CD4-positive, alpha-beta T cell treated with Interleukin-17A for 1 hour (primary cell): Measurements from ENCODE around the gene GK.
"Not testable (repeated sequence)": the region's sequence is repeated elsewhere in the genome, so short reads cannot be mapped to it uniquely, and the experiment has no call there.

Experiments
- DNase-seq: peaks from one replicate; pipeline ENCODE4 v3.0.0-alpha.2; 2020

GK gene

GRCh38 chrX:30713061-30713525 lies 59.9 kb downstream of the GK start:
- DNase-seq: peak; percentile 58

- DNase-seq: no peak
Observed at GRCh38 chrX:30714138-30714537, 60.9 kb downstream of the GK start.

GRCh38 chrX:30715976-30716375 lies 62.8 kb downstream of the GK start:
- no peak for DNase-seq

- no peak for DNase-seq
Observed at GRCh38 chrX:30733852-30734660, 80.8 kb downstream of the GK start.

GRCh38 chrX:30734782-30735181 lies 81.6 kb downstream of the GK start:
- no peak for DNase-seq

GRCh38 chrX:30735839-30736238 lies 82.6 kb downstream of the GK start:
- DNase-seq: peak; percentile 69

GRCh38 chrX:30741545-30741944 lies 88.3 kb downstream of the GK start:
- DNase-seq: no peak

- no peak for DNase-seq
Observed at GRCh38 chrX:30748342-30748960, 95.2 kb downstream of the GK start.

- no peak for DNase-seq
Observed at GRCh38 chrX:30751497-30751896, 98.3 kb downstream of the GK start.

GRCh38 chrX:30762755-30763154 lies 109.5 kb downstream of the GK start:
- DNase-seq: no peak

- not testable (repeated sequence) for DNase-seq
Observed at GRCh38 chrX:30773764-30774163, 120.5 kb downstream of the GK start.

- DNase-seq: no peak
Observed at GRCh38 chrX:30777575-30777974, 124.4 kb downstream of the GK start.

- DNase-seq: no peak
Observed at GRCh38 chrX:30779453-30780030, 126.3 kb downstream of the GK start.
